ENCODE data around the gene SEMA3B. TPM values are rescaled to one million over a fixed set of nuclear protein-coding genes. Genes with fewer than 3 reads are reported as not detected.
"Not testable (repeated sequence)": the region's sequence is repeated elsewhere in the genome, so short reads cannot be mapped to it uniquely, and the experiment has no call there.

SEMA3B gene
- total RNA-seq (1 to 10 TPM; 1.0 to 1.1 TPM), polyA plus RNA-seq (under 1 TPM in 1 of 3 donors, not detected in 2; 0.09 TPM), total RNA-seq (0.59 to 2.2 (median 1.6) reads per million in 6 experiments)

- H3K4me3 Mint-ChIP-seq = no peak within 1 kb of the TSS
- no peaks in the 10 kb centered on the region for H3K9me3 Mint-ChIP-seq
- H3K27me3 Mint-ChIP-seq = peaks cover 3 to 32% (median 15%) of the 10 kb centered on the region in 5 donors
- no peaks in the 10 kb centered on the region for H3K36me3 Mint-ChIP-seq
- DNase-seq (no peak), ATAC-seq (no peak)
- H3K4me1 Mint-ChIP-seq = peaks cover 2 to 8% (median 7%) of the 10 kb centered on the region in 4 donors
- peak within 1 kb of the TSS in 2 of 10 donors; percentile 33 to 50 for H3K27ac Mint-ChIP-seq
- POLR2A ChIA-PET = no interaction called here
These were observed at the start of gene SEMA3B for GRCh38 chr3:50268703-50269451. TSS of gene SEMA3B (plus strand) at chr3:50269147. CDS start at chr3:50269241, 94 bp downstream.

GRCh38 chr3:50219285-50219684 lies 49.7 kb upstream of the SEMA3B start:
- H3K27me3 Mint-ChIP-seq = peaks cover 0 to 3% (median 0%) of the 10 kb centered on the region in 5 donors
- POLR2A ChIA-PET = interaction anchor here (1.1 kb wide), 1 partner anchor 24 kb away, joined by 3 read pairs; no protein-coding TSS in a partner anchor
- DNase-seq = no peak
- H3K4me3 Mint-ChIP-seq = no peak overlapping the region
- H3K4me1 Mint-ChIP-seq = no peaks in the 10 kb centered on the region
- no peaks in the 10 kb centered on the region for H3K9me3 Mint-ChIP-seq
- ATAC-seq = no peak
- H3K36me3 Mint-ChIP-seq = no peaks in the 10 kb centered on the region
- no peak overlapping the region for H3K27ac Mint-ChIP-seq

- POLR2A ChIA-PET = no interaction called here
- Mint-ChIP-seq H3K36me3 (no peaks in the 10 kb centered on the region), H3K27ac (no peak overlapping the region), H3K27me3 (peaks cover 0 to 3% (median 0%) of the 10 kb centered on the region in 5 donors), H3K4me1 (peaks cover 0 to 4% (median 1%) of the 10 kb centered on the region in 4 donors), H3K4me3 (no peak overlapping the region), H3K9me3 (no peaks in the 10 kb centered on the region)
- no peak for ATAC-seq
- DNase-seq = no peak
These were observed 48.8 kb upstream of the SEMA3B start for GRCh38 chr3:50220109-50220508.

GRCh38 chr3:50221051-50221410 lies 47.9 kb upstream of the SEMA3B start:
- no peak for DNase-seq
- POLR2A ChIA-PET = interaction anchor here (0.5 kb wide), 1 partner anchor 129 kb away, joined by 4 read pairs; no protein-coding TSS in a partner anchor
- Mint-ChIP-seq H3K4me1 (peaks cover 2 to 8% (median 6%) of the 10 kb centered on the region in 4 donors), H3K9me3 (no peaks in the 10 kb centered on the region), H3K27ac (no peak overlapping the region), H3K4me3 (no peak overlapping the region), H3K27me3 (peaks cover 0 to 3% (median 0%) of the 10 kb centered on the region in 5 donors), H3K36me3 (no peaks in the 10 kb centered on the region)
- ATAC-seq = no peak

GRCh38 chr3:50221411-50222168 lies 47.4 kb upstream of the SEMA3B start:
- H3K27me3 Mint-ChIP-seq = peaks cover 0 to 3% (median 0%) of the 10 kb centered on the region in 5 donors
- no peak for DNase-seq
- POLR2A ChIA-PET = no interaction called here
- peaks cover 6 to 13% (median 6%) of the 10 kb centered on the region in 4 donors for H3K4me1 Mint-ChIP-seq
- no peaks in the 10 kb centered on the region for H3K9me3 Mint-ChIP-seq
- H3K36me3 Mint-ChIP-seq = no peaks in the 10 kb centered on the region
- no peak for ATAC-seq
- no peak overlapping the region for H3K4me3 Mint-ChIP-seq
- peak overlapping the region in 1 of 10 donors; percentile 38 for H3K27ac Mint-ChIP-seq

GRCh38 chr3:50222169-50222528 lies 46.8 kb upstream of the SEMA3B start:
- ATAC-seq = no peak
- H3K9me3 Mint-ChIP-seq = no peaks in the 10 kb centered on the region
- H3K27me3 Mint-ChIP-seq = peaks cover 0 to 3% (median 0%) of the 10 kb centered on the region in 5 donors
- peaks cover 10 to 18% (median 12%) of the 10 kb centered on the region in 4 donors for H3K4me1 Mint-ChIP-seq
- H3K36me3 Mint-ChIP-seq = no peaks in the 10 kb centered on the region
- no peak for DNase-seq
- H3K27ac Mint-ChIP-seq = peak overlapping the region in 1 of 10 donors; percentile 38
- no peak overlapping the region for H3K4me3 Mint-ChIP-seq
- POLR2A ChIA-PET = no interaction called here

GRCh38 chr3:50224639-50225038 lies 44.3 kb upstream of the SEMA3B start:
- Mint-ChIP-seq H3K27me3 (peaks cover 0 to 3% (median 0%) of the 10 kb centered on the region in 5 donors), H3K9me3 (no peaks in the 10 kb centered on the region), H3K27ac (peak overlapping the region in 1 of 10 donors; percentile 84), H3K4me1 (peaks cover 18 to 33% (median 26%) of the 10 kb centered on the region in 4 donors), H3K4me3 (peak overlapping the region in 5 of 10 donors; percentile 15 to 90 (median 45)), H3K36me3 (no peaks in the 10 kb centered on the region)
- no peak for ATAC-seq
- POLR2A ChIA-PET = interaction anchor here (1.2 to 4.5 kb wide), 2 partner anchors 31 to 102 kb away, joined by 3 to 48 read pairs; partner anchors contain the start of gene GNAT1
- DNase-seq = no peak

GRCh38 chr3:50226888-50227389 lies 42.0 kb upstream of the SEMA3B start:
- H3K4me1 Mint-ChIP-seq = peaks cover 18 to 46% (median 26%) of the 10 kb centered on the region in 4 donors
- no peaks in the 10 kb centered on the region for H3K36me3 Mint-ChIP-seq
- H3K4me3 Mint-ChIP-seq = peak overlapping the region; percentile 83 to 99 (median 95)
- DNase-seq = peak in 3 of 10 donors; percentile 20 to 68 (median 45)
- ATAC-seq = peak; percentile 29 to 34
- no peaks in the 10 kb centered on the region for H3K9me3 Mint-ChIP-seq
- peaks cover 0 to 3% (median 0%) of the 10 kb centered on the region in 5 donors for H3K27me3 Mint-ChIP-seq
- peak overlapping the region; percentile 82 to 96 (median 94) for H3K27ac Mint-ChIP-seq
- POLR2A ChIA-PET = interaction anchor here (0.6 to 6.1 kb wide), 12 partner anchors 10 to 1109 kb away, joined by 3 to 82 read pairs (median 8); partner anchors contain the start of genes GNAI2, GNAT1 and RBM5

GRCh38 chr3:50227390-50228183 lies 41.4 kb upstream of the SEMA3B start:
- peak; percentile 83 to 84 for ATAC-seq
- DNase-seq = peak; percentile 85 to 94 (median 92)
- Mint-ChIP-seq H3K4me3 (peak overlapping the region; percentile 90 to 99 (median 95)), H3K27ac (peak overlapping the region; percentile 88 to 96 (median 95)), H3K27me3 (peaks cover 0 to 3% (median 0%) of the 10 kb centered on the region in 5 donors), H3K9me3 (no peaks in the 10 kb centered on the region), H3K36me3 (no peaks in the 10 kb centered on the region), H3K4me1 (peaks cover 21 to 50% (median 27%) of the 10 kb centered on the region in 4 donors)
- POLR2A ChIA-PET = interaction anchor here (0.6 to 6.1 kb wide), 14 partner anchors 10 to 1685 kb away, joined by 3 to 82 read pairs (median 8); partner anchors contain the start of genes GNAI2, GNAT1, IFRD2 and RBM5

- not testable (repeated sequence) for DNase-seq, H3K27me3 Mint-ChIP-seq, ATAC-seq, H3K9me3 Mint-ChIP-seq, H3K36me3 Mint-ChIP-seq
- Mint-ChIP-seq H3K4me3 (peak overlapping the region; percentile 90 to 99 (median 93)), H3K4me1 (peaks cover 22 to 53% (median 32%) of the 10 kb centered on the region in 4 donors), H3K27ac (peak overlapping the region; percentile 88 to 96 (median 94))
- POLR2A ChIA-PET = interaction anchor here (0.7 to 6.1 kb wide), 13 partner anchors 9 to 1686 kb away, joined by 3 to 82 read pairs (median 6); partner anchors contain the start of genes GNAI2, GNAT1, HYAL3 and IFRD2
These were observed 40.7 kb upstream of the SEMA3B start for GRCh38 chr3:50228184-50228763.

GRCh38 chr3:50229490-50229889 lies 39.5 kb upstream of the SEMA3B start:
- DNase-seq (no peak), ATAC-seq (no peak)
- POLR2A ChIA-PET = interaction anchor here (1.6 to 6.1 kb wide), 5 partner anchors 8 to 70 kb away, joined by 6 to 82 read pairs (median 50); partner anchors contain the start of genes GNAI2, HYAL3, IFRD2 and NAA80
- H3K27ac Mint-ChIP-seq = peak overlapping the region in 2 of 10 donors; percentile 13 to 37
- no peaks in the 10 kb centered on the region for H3K27me3 Mint-ChIP-seq
- peaks cover 23 to 58% (median 33%) of the 10 kb centered on the region in 4 donors for H3K4me1 Mint-ChIP-seq
- H3K36me3 Mint-ChIP-seq = no peaks in the 10 kb centered on the region
- peak overlapping the region in 7 of 10 donors; percentile 12 to 57 (median 33) for H3K4me3 Mint-ChIP-seq
- no peaks in the 10 kb centered on the region for H3K9me3 Mint-ChIP-seq
